Psoas muscle (tissue), 8 donors: ENCODE data around the gene NDUFV2. TPM values are rescaled to one million over a fixed set of nuclear protein-coding genes. Genes with fewer than 3 reads are reported as not detected.

Experiments
- ATAC-seq, 4 donors: fragments of 200-7000 bp; cut with Tn5 transposase; one replicate each; pipeline ENCODE4 v1.9.1; 2020; ENCODE audit warnings: moderate library complexity in 3 of 4, mild to moderate bottlenecking in 2 of 4
- DNase-seq, 2 donors: peaks; one replicate each; pipeline ENCODE4 v3.0.0-alpha.2; 2020
- H3K27ac ChIP-seq: fragments of 200-600 bp; one replicate; pipeline ENCODE4 v1.8.0; 2022
- H3K27me3 ChIP-seq, 3 donors: fragments of 200-600 bp in 1 of 3; one replicate each; pipeline versions ENCODE4 v1.6.1 to v1.8.0; 2013 to 2022; ENCODE audit warnings: low read length in 2 of 3, mild to moderate bottlenecking in 2 of 3, moderate library complexity in 1 of 3; ENCODE audit not compliant: insufficient read depth in 3 of 3
- H3K36me3 ChIP-seq, 2 donors: fragments of 200-600 bp in 1 of 2; one replicate each; pipeline versions ENCODE4 v1.6.1 to v1.8.0; 2013 to 2022; ENCODE audit warnings: low read depth in 1 of 2, mild to moderate bottlenecking in 1 of 2, moderate library complexity in 1 of 2; ENCODE audit not compliant: insufficient read depth in 1 of 2
- H3K4me1 ChIP-seq: fragments of 200-600 bp; one replicate; pipeline ENCODE4 v1.8.0; 2022
- H3K4me3 ChIP-seq: fragments of 200-600 bp; one replicate; pipeline ENCODE4 v1.8.0; 2022; ENCODE audit warnings: mild to moderate bottlenecking
- H3K9me3 ChIP-seq: fragments of 200-600 bp; one replicate; pipeline ENCODE4 v1.8.0; 2022
- CTCF ChIP-seq: fragments of 200-600 bp; IDR thresholded peaks from one replicate; pipeline ENCODE4 v1.8.0; 2022; ENCODE audit warnings: antibody characterized with exemption
- WGBS, 3 donors: extraction: QIAGEN DNeasy Blood & Tissue Kit; methylation state at CpG; one replicate each; pipeline versions ENCODE4 v1.1.6 to v1.1.7; 2013; 5-methylcytosine and 5-hydroxymethylcytosine counted together
- intact Hi-C, 2 donors: fragments of 100-400 bp; cut with DNase I; formaldehyde crosslinking; loops; one replicate each; pipeline versions ENCODE4 v1.11.0 to v1.14.2; 2022
- polyA plus RNA-seq, 3 donors: library from polyadenylated mRNA; stranded (reverse); fragments of 200-250 nt; gene quantifications; one replicate each; pipeline ENCODE4 v1.2.3, GENCODE V29; 2013
- total RNA-seq, 4 donors: library from RNA; stranded (reverse); fragmentation: NEBNext Ultra II Directional in 2 of 4; extraction: Animal tissue kit (Norgen Biotek cat#: 25700) in 2 of 4; gene quantifications; one replicate each; pipeline versions ENCODE4 v1.2.1 to v1.2.4, GENCODE V29; 2021 to 2023
- donor health status: healthy with polysubstance abuse.
- donor health status: DM: no; HTN: no; CAD: no; lungs with moderate emphysema.
- donor health status: Bipolar disorder and iron deficiency.
- donor health status: healthy.
- donor health status: DM: yes; HTN: yes; CAD: no.
- donor health status: DM: no; HTN: no; CAD: no.
- donor health status: DM: no; HTN: no; CAD: no.
- donor health status: DM: yes; HTN: yes; CAD: no.

The NDUFV2 gene
- total and polyA plus RNA-seq, 7 donors, result 312 to 565 (median 451) TPM

GRCh38 chr18:9096007-9096371 lies 6.5 kb upstream of the NDUFV2 start:
- no peaks in the 10 kb centered on the region for H3K27me3 ChIP-seq
- H3K4me1 ChIP-seq, result peaks cover 7% of the 10 kb centered on the region
- H3K36me3 ChIP-seq, result no peaks in the 10 kb centered on the region
- no peaks in the 10 kb centered on the region for H3K9me3 ChIP-seq
- H3K4me3 ChIP-seq, result no peak overlapping the region
- ATAC-seq (no peak), DNase-seq (no peak)
- no peak overlapping the region for H3K27ac ChIP-seq
- 78 to 82% (median 82%) methylated on average over 3 of the region's 3 CpGs for WGBS, 3 donors
- intact Hi-C loops, result no loop called here
- TF ChIP-seq CTCF, result no peak

DNA sequence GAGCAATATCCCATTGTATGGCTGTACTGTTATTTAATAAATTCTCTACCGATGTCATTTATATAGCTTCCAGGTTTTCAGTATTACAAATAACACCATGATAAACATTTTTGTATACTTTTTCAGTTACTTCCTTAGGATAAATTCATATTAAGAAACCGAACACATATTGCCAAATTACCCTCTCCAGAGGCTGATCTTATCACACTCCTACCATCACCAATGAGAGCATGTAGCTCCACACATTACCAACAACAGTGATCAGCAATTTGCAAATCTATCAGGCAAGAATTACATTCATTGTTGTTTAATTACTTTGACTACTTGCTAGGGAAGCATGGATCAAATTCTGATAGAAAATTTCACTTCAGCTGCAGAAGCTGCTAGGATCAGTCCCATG lies 5.8 kb upstream of the NDUFV2 start:
- DNase-seq, result no peak
- H3K4me3 ChIP-seq, result no peak overlapping the region
- ATAC-seq, result no peak
- H3K9me3 ChIP-seq, result no peaks in the 10 kb centered on the region
- H3K4me1 ChIP-seq, result peaks cover 11% of the 10 kb centered on the region
- H3K27me3 ChIP-seq, result no peaks in the 10 kb centered on the region
- peak overlapping the region; percentile 42 for H3K27ac ChIP-seq
- intact Hi-C loops, result no loop called here
- WGBS, 3 donors, result 84 to 90% (median 84%) methylated on average over 2 of the region's 2 CpGs
- no peaks in the 10 kb centered on the region for H3K36me3 ChIP-seq
- TF ChIP-seq CTCF, result no peak

GRCh38 chr18:9097349-9097748 lies 5.2 kb upstream of the NDUFV2 start:
- H3K36me3 ChIP-seq, result no peaks in the 10 kb centered on the region
- DNase-seq (no peak), ATAC-seq (no peak)
- H3K9me3 ChIP-seq, result no peaks in the 10 kb centered on the region
- intact Hi-C loops, result no loop called here
- H3K4me3 ChIP-seq, result peak overlapping the region; percentile 31
- no peaks in the 10 kb centered on the region for H3K27me3 ChIP-seq
- H3K27ac ChIP-seq, result peak overlapping the region; percentile 42
- peaks cover 14% of the 10 kb centered on the region for H3K4me1 ChIP-seq
- TF ChIP-seq CTCF, result no peak
- 30 to 61% (median 37%) methylated on average over 2 of the region's 2 CpGs for WGBS, 3 donors

- Histone ChIP-seq H3K4me3 (no peak overlapping the region), H3K36me3 (no peaks in the 10 kb centered on the region), H3K27ac (no peak overlapping the region), H3K27me3 (no peaks in the 10 kb centered on the region), H3K4me1 (peaks cover 32% of the 10 kb centered on the region), H3K9me3 (no peaks in the 10 kb centered on the region)
- DNase-seq (no peak), ATAC-seq (no peak)
- WGBS, 3 donors, result 80 to 84% (median 81%) methylated on average over 3 of the region's 3 CpGs
- intact Hi-C loops, result loop anchor here in 1 of 2 donors (2.0 kb wide), 1 partner anchor 28 kb away; no protein-coding TSS in a partner anchor
- no peak for TF ChIP-seq CTCF
Measured at GRCh38 chr18:9100796-9101195, 1.7 kb upstream of the NDUFV2 start.
